GM18867 (cell line): ENCODE data around the gene LETM1.

Experiments
- ATAC-seq: cut with Tn5 transposase; IDR thresholded peaks from one replicate; pipeline ENCODE4 v1.9.1; 2021; ENCODE audit warnings: mild to moderate bottlenecking, moderate library complexity; ENCODE audit not compliant: unreplicated experiment

Gene LETM1

GRCh38 chr4:1797298-1797860, 58.6 kb downstream of the LETM1 start:
- ATAC-seq, result no peak

GRCh38 chr4:1796486-1797204, 59.3 kb downstream of the LETM1 start:
- ATAC-seq, result no peak

GRCh38 chr4:1795299-1796195, 60.4 kb downstream of the LETM1 start:
- no peak for ATAC-seq

GRCh38 chr4:1794809-1795298, 61.1 kb downstream of the LETM1 start:
- no peak for ATAC-seq

- ATAC-seq, result no peak
These were observed 61.8 kb downstream of the LETM1 start for GRCh38 chr4:1793940-1794808.

- ATAC-seq, result peak; percentile 18
These were observed 62.5 kb downstream of the LETM1 start for GRCh38 chr4:1793496-1793840.

- ATAC-seq, result peak; percentile 63
These were observed 63.0 kb downstream of the LETM1 start, which contains the start of gene FGFR3 for GRCh38 chr4:1792832-1793495. FGFR3 (plus strand) TSS chr4:1793293; CDS start chr4:1793935, 642 bp downstream.

GRCh38 chr4:1792158-1792831, 63.7 kb downstream of the LETM1 start:
- ATAC-seq, result no peak

GRCh38 chr4:1790005-1790404, 66.0 kb downstream of the LETM1 start:
- no peak for ATAC-seq

- no peak for ATAC-seq
These were observed 66.4 kb downstream of the LETM1 start for GRCh38 chr4:1789552-1789951.

GRCh38 chr4:1788254-1788973, 67.5 kb downstream of the LETM1 start:
- ATAC-seq, result no peak

- no peak for ATAC-seq
These were observed 68.4 kb downstream of the LETM1 start for GRCh38 chr4:1787411-1788077.

- ATAC-seq, result no peak
These were observed 69.2 kb downstream of the LETM1 start for GRCh38 chr4:1786544-1787362.

- ATAC-seq, result no peak
These were observed 70.4 kb downstream of the LETM1 start for GRCh38 chr4:1785592-1785991.

GRCh38 chr4:1784789-1785591, 71.0 kb downstream of the LETM1 start:
- ATAC-seq, result no peak

- ATAC-seq, result no peak
These were observed 71.6 kb downstream of the LETM1 start for GRCh38 chr4:1784395-1784788.

- ATAC-seq, result no peak
These were observed 72.0 kb downstream of the LETM1 start for GRCh38 chr4:1783970-1784369.
